Esophagus squamous epithelium (tissue), 4 donors: ENCODE measurements around the gene FRMD6.

Source experiments
- POLR2A ChIP-seq, 4 donors: fragments of 450-650 bp; IDR thresholded peaks; one replicate each; pipeline ENCODE4 v1.6.1; 2017; ENCODE audit warnings: antibody characterized with exemption in 4 of 4, mild to moderate bottlenecking in 4 of 4, moderate library complexity in 3 of 4
- TF ChIP-seq, protein P1 (sequence below), 6 experiments: fragments of 450-650 bp in 4 of 6; fragments of 200-600 bp in 2 of 6; sonication (generic) in 2 of 6; IDR thresholded peaks; one replicate each; pipeline ENCODE4 v1.5.1; 2016 to 2019; ENCODE audit warnings: antibody characterized with exemption in 6 of 6, mild to moderate bottlenecking in 4 of 6, moderate library complexity in 4 of 6

DNA sequence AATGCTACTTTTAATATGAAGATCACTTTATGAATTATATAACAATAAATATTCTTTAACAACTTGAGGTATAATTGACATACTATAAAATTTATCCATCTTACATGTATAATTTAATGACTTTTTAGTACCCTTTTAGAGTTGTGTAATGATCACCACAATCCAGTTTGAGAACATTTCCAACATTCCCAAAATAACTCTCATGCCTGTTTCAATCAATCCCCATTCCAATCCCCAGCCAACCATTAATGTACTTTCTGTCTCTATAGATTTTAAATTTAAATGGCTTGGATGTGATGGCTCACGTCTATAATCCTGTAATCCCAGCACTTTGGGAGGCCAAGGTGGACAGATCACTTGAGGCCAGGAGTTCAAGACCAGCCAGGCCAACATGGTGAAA, 23.5 kb upstream of the FRMD6 start:
- TF ChIP-seq POLR2A (IDR thresholded peaks at IDR 0.05), result no peak
- TF ChIP-seq, protein P1, sequence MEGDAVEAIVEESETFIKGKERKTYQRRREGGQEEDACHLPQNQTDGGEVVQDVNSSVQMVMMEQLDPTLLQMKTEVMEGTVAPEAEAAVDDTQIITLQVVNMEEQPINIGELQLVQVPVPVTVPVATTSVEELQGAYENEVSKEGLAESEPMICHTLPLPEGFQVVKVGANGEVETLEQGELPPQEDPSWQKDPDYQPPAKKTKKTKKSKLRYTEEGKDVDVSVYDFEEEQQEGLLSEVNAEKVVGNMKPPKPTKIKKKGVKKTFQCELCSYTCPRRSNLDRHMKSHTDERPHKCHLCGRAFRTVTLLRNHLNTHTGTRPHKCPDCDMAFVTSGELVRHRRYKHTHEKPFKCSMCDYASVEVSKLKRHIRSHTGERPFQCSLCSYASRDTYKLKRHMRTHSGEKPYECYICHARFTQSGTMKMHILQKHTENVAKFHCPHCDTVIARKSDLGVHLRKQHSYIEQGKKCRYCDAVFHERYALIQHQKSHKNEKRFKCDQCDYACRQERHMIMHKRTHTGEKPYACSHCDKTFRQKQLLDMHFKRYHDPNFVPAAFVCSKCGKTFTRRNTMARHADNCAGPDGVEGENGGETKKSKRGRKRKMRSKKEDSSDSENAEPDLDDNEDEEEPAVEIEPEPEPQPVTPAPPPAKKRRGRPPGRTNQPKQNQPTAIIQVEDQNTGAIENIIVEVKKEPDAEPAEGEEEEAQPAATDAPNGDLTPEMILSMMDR (IDR thresholded peaks at IDR 0.05), result no peak
